ENCODE data around the gene PLEKHG5.

The PLEKHG5 gene

GRCh38 chr1:6475381-6476133 lies 15.9 kb downstream of the PLEKHG5 start:
- peak; percentile 73 to 74 for DNase-seq

GRCh38 chr1:6474815-6475282 lies 16.6 kb downstream of the PLEKHG5 start:
- DNase-seq = peak in 1 of 2 experiments; percentile 46

GRCh38 chr1:6473974-6474814 lies 17.3 kb downstream of the PLEKHG5 start:
- DNase-seq = peak; percentile 93 to 95

- no peak for DNase-seq
Observed at GRCh38 chr1:6473156-6473555, 18.3 kb downstream of the PLEKHG5 start.

- no peak for DNase-seq
Observed at GRCh38 chr1:6472391-6472790, 19.1 kb downstream of the PLEKHG5 start.

- DNase-seq = no peak
Observed at GRCh38 chr1:6471970-6472368, 19.5 kb downstream of the PLEKHG5 start.

GRCh38 chr1:6471086-6471969 lies 20.1 kb downstream of the PLEKHG5 start:
- DNase-seq = no peak

GRCh38 chr1:6470132-6471085 lies 21.1 kb downstream of the PLEKHG5 start:
- DNase-seq = no peak

- DNase-seq = no peak
Observed at GRCh38 chr1:6468729-6469461, 22.6 kb downstream of the PLEKHG5 start.

- no peak for DNase-seq
Observed at GRCh38 chr1:6467744-6468688, 23.5 kb downstream of the PLEKHG5 start.

- no peak for DNase-seq
Observed at GRCh38 chr1:6467224-6467623, 24.2 kb downstream of the PLEKHG5 start.

- DNase-seq = no peak
Observed at GRCh38 chr1:6466751-6467150, 24.7 kb downstream of the PLEKHG5 start.

GRCh38 chr1:6466023-6466422 lies 25.4 kb downstream of the PLEKHG5 start, which contains the start of gene TNFRSF25:
TSS of gene TNFRSF25 (minus strand) at chr1:6466173. CDS start at chr1:6466107, 66 bp downstream.
- no peak for DNase-seq

GRCh38 chr1:6465461-6466005 lies 25.9 kb downstream of the PLEKHG5 start:
- DNase-seq = peak in 1 of 2 experiments; percentile 45

GRCh38 chr1:6464915-6465314 lies 26.6 kb downstream of the PLEKHG5 start:
- no peak for DNase-seq

- DNase-seq = peak; percentile 14 to 43
Observed at GRCh38 chr1:6464514-6464836, 27.0 kb downstream of the PLEKHG5 start.

GRCh38 chr1:6463120-6463412 lies 28.4 kb downstream of the PLEKHG5 start:
- DNase-seq = no peak

GRCh38 chr1:6462412-6463119 lies 28.9 kb downstream of the PLEKHG5 start:
- no peak for DNase-seq
